Neural progenitor cell (in vitro differentiated cells): ENCODE results near the gene CREM. TPM values are rescaled to one million over a fixed set of nuclear protein-coding genes. Genes with fewer than 3 reads are reported as not detected.

Experiments used
- DNase-seq: peaks from one replicate; pipeline ENCODE4 v3.0.0-alpha.2; 2016; ENCODE audit warnings: low spot score
- H2AFZ ChIP-seq: fragments of 200-600 bp; sonication (generic); replicated peaks from 2 replicates; pipeline ENCODE4 v1.6.1; 2016; ENCODE audit warnings: antibody characterized with exemption
- H3F3A ChIP-seq: fragments of 200-600 bp; sonication (generic); 2 replicates; pipeline ENCODE4 v1.6.1; 2016; ENCODE audit warnings: antibody characterized with exemption, low read depth
- H3K27ac ChIP-seq: fragments of 200-600 bp; sonication (generic); 2 replicates; pipeline ENCODE4 v1.5.1; 2016; ENCODE audit warnings: mild to moderate bottlenecking
- H3K27me3 ChIP-seq: fragments of 200-600 bp; sonication (generic); 2 replicates; pipeline ENCODE4 v1.6.1; 2016; ENCODE audit warnings: mild to moderate bottlenecking, moderate library complexity
- H3K36me3 ChIP-seq: fragments of 200-600 bp; sonication (generic); 2 replicates; pipeline ENCODE4 v1.5.1; 2016
- H3K4me1 ChIP-seq: fragments of 200-600 bp; sonication (generic); 2 replicates; pipeline ENCODE4 v1.6.1; 2016; ENCODE audit warnings: mixed run types
- H3K4me2 ChIP-seq: fragments of 200-600 bp; sonication (generic); 2 replicates; pipeline ENCODE4 v1.6.1; 2016
- H3K4me3 ChIP-seq: fragments of 200-600 bp; sonication (generic); 2 replicates; pipeline ENCODE4 v1.5.1; 2016
- H3K79me2 ChIP-seq: fragments of 200-600 bp; sonication (generic); 2 replicates; pipeline ENCODE4 v1.6.1; 2016; ENCODE audit warnings: low read depth
- H3K9ac ChIP-seq: fragments of 200-600 bp; sonication (generic); 2 replicates; pipeline ENCODE4 v1.6.1; 2016
- H3K9me3 ChIP-seq: fragments of 200-600 bp; sonication (generic); 2 replicates; pipeline ENCODE4 v1.5.1; 2016; ENCODE audit warnings: low read depth
- H4K20me1 ChIP-seq: fragments of 200-600 bp; sonication (generic); 2 replicates; pipeline ENCODE4 v1.6.1; 2016; ENCODE audit warnings: low read depth
- H3K27ac Mint-ChIP-seq: 3 replicates; pipeline ENCODE4 v1.8.0; 2021; ENCODE audit warnings: mixed read lengths
- H3K27me3 Mint-ChIP-seq: 2 replicates; pipeline ENCODE4 v1.8.0; 2022; ENCODE audit warnings: low read depth, mild to moderate bottlenecking, inconsistent platforms, moderate library complexity, mixed read lengths; ENCODE audit not compliant: insufficient read depth
- H3K36me3 Mint-ChIP-seq: 3 replicates; pipeline ENCODE4 v1.8.0; 2021; ENCODE audit warnings: mixed read lengths
- H3K4me1 Mint-ChIP-seq: 3 replicates; pipeline ENCODE4 v1.8.0; 2021; ENCODE audit warnings: mixed read lengths
- H3K4me3 Mint-ChIP-seq: 3 replicates; pipeline ENCODE4 v1.8.0; 2021; ENCODE audit warnings: mild to moderate bottlenecking, moderate library complexity, mixed read lengths
- H3K9me3 Mint-ChIP-seq: 3 replicates; pipeline ENCODE4 v1.8.0; 2020; ENCODE audit warnings: mixed read lengths
- EZH2 ChIP-seq: fragments of 200-600 bp; sonication (generic); IDR thresholded peaks from 2 replicates; pipeline ENCODE4 v1.6.1; 2017; ENCODE audit warnings: antibody characterized with exemption, mild to moderate bottlenecking, moderate library complexity
- EZH2phosphoT487 ChIP-seq: fragments of 200-600 bp; sonication (generic); IDR thresholded peaks from 2 replicates; pipeline ENCODE4 v1.6.1; 2017; ENCODE audit warnings: antibody characterized with exemption
- total RNA-seq: library from RNA; depleted of rRNA; stranded (reverse); fragments of >200 nt; gene quantifications from 2 replicates; pipeline ENCODE4 v1.2.3, GENCODE V29; 2015; ENCODE audit warnings: low replicate concordance
- TF ChIP-seq, protein P1 (sequence below): fragments of 200-600 bp; sonication (generic); IDR thresholded peaks from 2 replicates; pipeline ENCODE4 v1.5.1; 2017; ENCODE audit warnings: antibody characterized with exemption, mild to moderate bottlenecking

Gene CREM
- total RNA-seq, 1 donor from 2014 or later: 74.2 TPM

DNA sequence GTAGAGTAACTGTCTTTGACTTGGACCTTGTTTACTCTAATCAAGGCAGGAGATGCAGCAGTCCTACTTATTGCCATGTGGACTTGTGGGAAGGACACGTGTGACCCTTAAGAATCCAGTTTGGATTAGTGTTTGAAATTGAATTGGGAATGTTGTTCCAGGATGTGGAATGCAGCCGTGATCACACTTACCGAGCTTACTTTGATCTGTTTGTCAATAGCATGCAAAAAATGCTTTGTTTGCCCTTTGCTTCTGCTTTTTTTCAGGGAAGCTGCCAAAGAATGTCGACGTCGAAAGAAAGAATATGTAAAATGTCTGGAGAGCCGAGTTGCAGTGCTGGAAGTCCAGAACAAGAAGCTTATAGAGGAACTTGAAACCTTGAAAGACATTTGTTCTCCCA is 84.7 kb downstream of the CREM start:
- H3K4me2 ChIP-seq: peak overlapping the region; percentile 1
- no peak overlapping the region for H3K9ac ChIP-seq
- no peak for TF ChIP-seq EZH2
- TF ChIP-seq, protein P1, sequence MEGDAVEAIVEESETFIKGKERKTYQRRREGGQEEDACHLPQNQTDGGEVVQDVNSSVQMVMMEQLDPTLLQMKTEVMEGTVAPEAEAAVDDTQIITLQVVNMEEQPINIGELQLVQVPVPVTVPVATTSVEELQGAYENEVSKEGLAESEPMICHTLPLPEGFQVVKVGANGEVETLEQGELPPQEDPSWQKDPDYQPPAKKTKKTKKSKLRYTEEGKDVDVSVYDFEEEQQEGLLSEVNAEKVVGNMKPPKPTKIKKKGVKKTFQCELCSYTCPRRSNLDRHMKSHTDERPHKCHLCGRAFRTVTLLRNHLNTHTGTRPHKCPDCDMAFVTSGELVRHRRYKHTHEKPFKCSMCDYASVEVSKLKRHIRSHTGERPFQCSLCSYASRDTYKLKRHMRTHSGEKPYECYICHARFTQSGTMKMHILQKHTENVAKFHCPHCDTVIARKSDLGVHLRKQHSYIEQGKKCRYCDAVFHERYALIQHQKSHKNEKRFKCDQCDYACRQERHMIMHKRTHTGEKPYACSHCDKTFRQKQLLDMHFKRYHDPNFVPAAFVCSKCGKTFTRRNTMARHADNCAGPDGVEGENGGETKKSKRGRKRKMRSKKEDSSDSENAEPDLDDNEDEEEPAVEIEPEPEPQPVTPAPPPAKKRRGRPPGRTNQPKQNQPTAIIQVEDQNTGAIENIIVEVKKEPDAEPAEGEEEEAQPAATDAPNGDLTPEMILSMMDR: no peak
- no peak for TF ChIP-seq EZH2phosphoT487
- no peaks in the 10 kb centered on the region for H3F3A ChIP-seq
- DNase-seq: peak; percentile 37
- H3K4me1 ChIP-seq: peaks cover 18% of the 10 kb centered on the region
- Mint-ChIP-seq H3K36me3 (peaks cover 20% of the 10 kb centered on the region), H3K9me3 (no peaks in the 10 kb centered on the region), H3K4me1 (peaks cover 40% of the 10 kb centered on the region), H3K27ac (no peak overlapping the region), H3K4me3 (no peak overlapping the region), H3K27me3 (no peaks in the 10 kb centered on the region)
- H3K4me3 ChIP-seq: no peak overlapping the region
- no peak overlapping the region for H3K27ac ChIP-seq
- no peaks in the 10 kb centered on the region for H3K36me3 ChIP-seq
- H2AFZ ChIP-seq: no peak overlapping the region
- no peaks in the 10 kb centered on the region for H3K79me2 ChIP-seq
- no peaks in the 10 kb centered on the region for H4K20me1 ChIP-seq
- no peaks in the 10 kb centered on the region for H3K9me3 ChIP-seq
- no peaks in the 10 kb centered on the region for H3K27me3 ChIP-seq

DNA sequence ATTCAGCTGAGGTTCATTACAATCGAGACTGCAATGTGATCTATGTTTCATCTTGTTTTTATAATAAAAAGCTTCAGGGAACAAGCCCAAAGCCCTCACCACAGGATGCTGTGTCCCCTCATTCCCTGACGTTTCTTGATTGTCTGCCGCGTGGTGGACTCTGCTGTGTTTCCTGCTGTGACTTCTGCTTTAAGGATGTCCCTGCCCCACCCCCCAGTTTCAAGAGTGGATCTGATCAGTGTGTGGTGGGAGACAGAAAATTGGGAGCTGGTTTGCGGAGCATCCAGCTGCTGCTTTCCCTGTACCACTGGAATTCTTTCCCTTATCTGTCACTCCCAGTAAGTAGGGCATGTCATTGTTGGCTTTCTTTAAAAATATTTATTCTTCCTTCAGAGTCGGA is 86.2 kb downstream of the CREM start:
- no peaks in the 10 kb centered on the region for H3K9me3 ChIP-seq
- peaks cover 17% of the 10 kb centered on the region for H3K36me3 Mint-ChIP-seq
- peaks cover 50% of the 10 kb centered on the region for H3K4me1 Mint-ChIP-seq
- no peak overlapping the region for H3K27ac ChIP-seq
- no peaks in the 10 kb centered on the region for H3F3A ChIP-seq
- peak overlapping the region; percentile 82 for H3K27ac Mint-ChIP-seq
- H3K79me2 ChIP-seq: no peaks in the 10 kb centered on the region
- no peak overlapping the region for H3K4me2 ChIP-seq
- H3K36me3 ChIP-seq: no peaks in the 10 kb centered on the region
- no peaks in the 10 kb centered on the region for H4K20me1 ChIP-seq
- TF ChIP-seq, protein P1: no peak
- TF ChIP-seq EZH2phosphoT487 (no peak), EZH2 (no peak)
- no peak overlapping the region for H3K4me3 Mint-ChIP-seq
- no peaks in the 10 kb centered on the region for H3K9me3 Mint-ChIP-seq
- H3K4me1 ChIP-seq: peaks cover 18% of the 10 kb centered on the region
- no peaks in the 10 kb centered on the region for H3K27me3 Mint-ChIP-seq
- no peak overlapping the region for H3K4me3 ChIP-seq
- H3K27me3 ChIP-seq: no peaks in the 10 kb centered on the region
- H3K9ac ChIP-seq: no peak overlapping the region
- DNase-seq: no peak
- H2AFZ ChIP-seq: no peak overlapping the region

DNA sequence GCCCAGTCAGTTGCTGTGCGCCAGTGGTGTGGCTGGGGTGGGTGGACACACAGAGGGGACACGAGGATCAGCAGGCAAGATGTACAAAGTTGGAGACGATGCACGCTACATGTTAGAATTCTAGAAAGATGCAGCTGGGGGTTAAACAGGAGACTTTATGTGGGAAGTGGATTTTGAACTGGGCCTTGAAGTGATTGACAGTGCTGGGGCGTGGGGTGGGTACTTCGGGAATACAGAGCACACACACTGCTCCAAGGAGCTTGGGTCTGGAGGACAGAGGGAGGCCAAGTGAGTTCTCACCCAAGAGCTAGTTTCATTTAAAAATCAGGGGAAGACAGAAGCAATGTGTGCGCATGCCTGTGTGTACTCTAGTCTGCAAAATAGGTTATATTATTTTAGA is 87.1 kb downstream of the CREM start:
- no peaks in the 10 kb centered on the region for H3K27me3 Mint-ChIP-seq
- Histone ChIP-seq H3K9ac (no peak overlapping the region), H3K9me3 (no peaks in the 10 kb centered on the region), H3K4me1 (peaks cover 18% of the 10 kb centered on the region), H3K79me2 (no peaks in the 10 kb centered on the region), H3K4me3 (no peak overlapping the region), H3K27me3 (no peaks in the 10 kb centered on the region), H3K4me2 (no peak overlapping the region), H3K27ac (no peak overlapping the region), H3K36me3 (no peaks in the 10 kb centered on the region), H2AFZ (no peak overlapping the region), H4K20me1 (no peaks in the 10 kb centered on the region), H3F3A (no peaks in the 10 kb centered on the region)
- no peaks in the 10 kb centered on the region for H3K9me3 Mint-ChIP-seq
- no peak overlapping the region for H3K4me3 Mint-ChIP-seq
- no peak for DNase-seq
- TF ChIP-seq EZH2: no peak
- TF ChIP-seq EZH2phosphoT487: no peak
- TF ChIP-seq, protein P1: no peak
- peaks cover 17% of the 10 kb centered on the region for H3K36me3 Mint-ChIP-seq
- H3K4me1 Mint-ChIP-seq: peaks cover 58% of the 10 kb centered on the region
- H3K27ac Mint-ChIP-seq: no peak overlapping the region
